Fibroblast of mammary gland (primary cell): Measurements from ENCODE around the gene BRAP.
"Not testable (repeated sequence)": the region's sequence is repeated elsewhere in the genome, so short reads cannot be mapped to it uniquely, and the experiment has no call there.

ENCODE experiments used
- DNase-seq: peaks from one replicate; pipeline ENCODE4 v3.0.0-alpha.2; 2010; ENCODE audit warnings: low read depth
- H3K4me3 ChIP-seq: 2 replicates; pipeline ENCODE4 v1.5.1; 2011; ENCODE audit warnings: low read depth, mild to moderate bottlenecking, low read length, moderate library complexity; ENCODE audit not compliant: control insufficient read depth
- CTCF ChIP-seq: conservative IDR thresholded peaks from 2 replicates; pipeline ENCODE4 v1.5.1; 2011; ENCODE audit warnings: low read depth, low read length, inconsistent platforms; ENCODE audit not compliant: control insufficient read depth, insufficient read depth

BRAP gene

GRCh38 chr12:111607239-111607638 is 78.5 kb downstream of the BRAP start:
- H3K4me3 ChIP-seq = no peak overlapping the region
- no peak for DNase-seq
- TF ChIP-seq CTCF = no peak

- H3K4me3 ChIP-seq = no peak overlapping the region
- TF ChIP-seq CTCF = no peak
- no peak for DNase-seq
Observed at GRCh38 chr12:111606767-111607230, 79.0 kb downstream of the BRAP start.

GRCh38 chr12:111605911-111606766 is 79.6 kb downstream of the BRAP start:
- no peak for DNase-seq
- H3K4me3 ChIP-seq = no peak overlapping the region
- TF ChIP-seq CTCF = no peak

GRCh38 chr12:111602857-111603256 is 82.9 kb downstream of the BRAP start:
- not testable (repeated sequence) for DNase-seq, H3K4me3 ChIP-seq

- DNase-seq = no peak
- no peak for TF ChIP-seq CTCF
- no peak overlapping the region for H3K4me3 ChIP-seq
Observed at GRCh38 chr12:111602348-111602747, 83.4 kb downstream of the BRAP start.

- DNase-seq, H3K4me3 ChIP-seq: not testable (repeated sequence)
Observed at GRCh38 chr12:111600986-111601385, 84.8 kb downstream of the BRAP start.

GRCh38 chr12:111600205-111600642 is 85.5 kb downstream of the BRAP start:
- no peak for TF ChIP-seq CTCF
- no peak for DNase-seq
- H3K4me3 ChIP-seq = peak overlapping the region; percentile 85
